Ishikawa (cell line): Measurements from ENCODE around the gene RBM19.

Experiments used
- CEBPB ChIP-seq: IDR thresholded peaks from 2 replicates; pipeline ENCODE4 v1.6.1; 2012
- CREB1 ChIP-seq: IDR thresholded peaks from 2 replicates; pipeline ENCODE4 v1.6.1; 2012; ENCODE audit warnings: low read depth
- EGR1 ChIP-seq: IDR thresholded peaks from 2 replicates; pipeline ENCODE4 v1.6.1; 2012
- EP300 ChIP-seq: IDR thresholded peaks from 2 replicates; pipeline ENCODE4 v1.6.1; 2012; ENCODE audit warnings: borderline replicate concordance
- FOXM1 ChIP-seq: IDR thresholded peaks from 2 replicates; pipeline ENCODE4 v1.6.1; 2012; ENCODE audit warnings: low read depth, borderline replicate concordance
- NFIC ChIP-seq: IDR thresholded peaks from 2 replicates; pipeline ENCODE4 v1.6.1; 2012
- RAD21 ChIP-seq: IDR thresholded peaks from 2 replicates; pipeline ENCODE4 v1.6.1; 2012; ENCODE audit warnings: low read depth
- TAF1 ChIP-seq: IDR thresholded peaks from 2 replicates; pipeline ENCODE4 v1.6.1; 2012; ENCODE audit warnings: low read depth, mild to moderate bottlenecking
- TCF12 ChIP-seq: IDR thresholded peaks from 2 replicates; pipeline ENCODE4 v1.6.1; 2012; ENCODE audit warnings: low read depth
- TEAD4 ChIP-seq: IDR thresholded peaks from 2 replicates; pipeline ENCODE4 v1.6.1; 2012
- YY1 ChIP-seq: IDR thresholded peaks from 2 replicates; pipeline ENCODE4 v1.6.1; 2012; ENCODE audit warnings: low read depth
- ZBTB7A ChIP-seq: IDR thresholded peaks from 2 replicates; pipeline ENCODE4 v1.6.1; 2012; ENCODE audit warnings: low read depth
- TF ChIP-seq, protein P1 (sequence below): IDR thresholded peaks from 2 replicates; pipeline ENCODE4 v1.6.1; 2012
- TF ChIP-seq, protein P2 (sequence below): IDR thresholded peaks from 2 replicates; pipeline ENCODE4 v1.6.1; 2012; ENCODE audit warnings: low read depth, mild to moderate bottlenecking
- TF ChIP-seq, protein P3 (sequence below): IDR thresholded peaks from 2 replicates; pipeline ENCODE4 v1.6.1; 2012

Gene RBM19

GRCh38 chr12:113880326-113880725 is 85.8 kb downstream of the RBM19 start:
- TF ChIP-seq, protein P1, sequence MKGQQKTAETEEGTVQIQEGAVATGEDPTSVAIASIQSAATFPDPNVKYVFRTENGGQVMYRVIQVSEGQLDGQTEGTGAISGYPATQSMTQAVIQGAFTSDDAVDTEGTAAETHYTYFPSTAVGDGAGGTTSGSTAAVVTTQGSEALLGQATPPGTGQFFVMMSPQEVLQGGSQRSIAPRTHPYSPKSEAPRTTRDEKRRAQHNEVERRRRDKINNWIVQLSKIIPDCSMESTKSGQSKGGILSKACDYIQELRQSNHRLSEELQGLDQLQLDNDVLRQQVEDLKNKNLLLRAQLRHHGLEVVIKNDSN, result no peak
- TF ChIP-seq CEBPB (no peak), TEAD4 (no peak), CREB1 (no peak), EP300 (no peak), YY1 (no peak), FOXM1 (no peak), TAF1 (no peak), RAD21 (no peak), EGR1 (no peak), TCF12 (no peak), ZBTB7A (no peak), NFIC (no peak)
- TF ChIP-seq, protein P2, sequence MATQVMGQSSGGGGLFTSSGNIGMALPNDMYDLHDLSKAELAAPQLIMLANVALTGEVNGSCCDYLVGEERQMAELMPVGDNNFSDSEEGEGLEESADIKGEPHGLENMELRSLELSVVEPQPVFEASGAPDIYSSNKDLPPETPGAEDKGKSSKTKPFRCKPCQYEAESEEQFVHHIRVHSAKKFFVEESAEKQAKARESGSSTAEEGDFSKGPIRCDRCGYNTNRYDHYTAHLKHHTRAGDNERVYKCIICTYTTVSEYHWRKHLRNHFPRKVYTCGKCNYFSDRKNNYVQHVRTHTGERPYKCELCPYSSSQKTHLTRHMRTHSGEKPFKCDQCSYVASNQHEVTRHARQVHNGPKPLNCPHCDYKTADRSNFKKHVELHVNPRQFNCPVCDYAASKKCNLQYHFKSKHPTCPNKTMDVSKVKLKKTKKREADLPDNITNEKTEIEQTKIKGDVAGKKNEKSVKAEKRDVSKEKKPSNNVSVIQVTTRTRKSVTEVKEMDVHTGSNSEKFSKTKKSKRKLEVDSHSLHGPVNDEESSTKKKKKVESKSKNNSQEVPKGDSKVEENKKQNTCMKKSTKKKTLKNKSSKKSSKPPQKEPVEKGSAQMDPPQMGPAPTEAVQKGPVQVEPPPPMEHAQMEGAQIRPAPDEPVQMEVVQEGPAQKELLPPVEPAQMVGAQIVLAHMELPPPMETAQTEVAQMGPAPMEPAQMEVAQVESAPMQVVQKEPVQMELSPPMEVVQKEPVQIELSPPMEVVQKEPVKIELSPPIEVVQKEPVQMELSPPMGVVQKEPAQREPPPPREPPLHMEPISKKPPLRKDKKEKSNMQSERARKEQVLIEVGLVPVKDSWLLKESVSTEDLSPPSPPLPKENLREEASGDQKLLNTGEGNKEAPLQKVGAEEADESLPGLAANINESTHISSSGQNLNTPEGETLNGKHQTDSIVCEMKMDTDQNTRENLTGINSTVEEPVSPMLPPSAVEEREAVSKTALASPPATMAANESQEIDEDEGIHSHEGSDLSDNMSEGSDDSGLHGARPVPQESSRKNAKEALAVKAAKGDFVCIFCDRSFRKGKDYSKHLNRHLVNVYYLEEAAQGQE, result no peak
- TF ChIP-seq, protein P3, sequence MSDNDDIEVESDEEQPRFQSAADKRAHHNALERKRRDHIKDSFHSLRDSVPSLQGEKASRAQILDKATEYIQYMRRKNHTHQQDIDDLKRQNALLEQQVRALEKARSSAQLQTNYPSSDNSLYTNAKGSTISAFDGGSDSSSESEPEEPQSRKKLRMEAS, result no peak

DNA sequence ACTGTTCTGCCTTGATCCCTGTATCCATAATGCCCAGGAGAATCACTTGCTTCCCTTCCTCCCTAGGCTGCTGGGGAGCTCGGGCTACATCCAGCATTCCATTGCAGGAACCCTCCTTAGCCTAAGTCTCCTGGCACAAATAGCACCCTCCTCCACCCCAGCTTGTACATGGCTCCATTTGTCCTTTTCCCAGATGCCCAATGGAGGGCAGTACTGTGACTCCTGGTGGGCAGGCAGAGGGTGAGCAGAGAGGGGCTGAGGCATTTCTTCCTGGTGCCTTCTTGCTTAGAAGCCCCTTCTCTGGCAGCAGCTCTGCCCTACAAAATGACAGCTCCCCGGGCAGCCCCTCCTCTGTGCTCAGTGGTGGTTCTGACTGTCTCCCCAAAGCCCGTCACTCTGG is 86.5 kb downstream of the RBM19 start:
- TF ChIP-seq NFIC (no peak), TEAD4 (no peak), YY1 (no peak), EP300 (no peak), CREB1 (no peak), TCF12 (no peak), ZBTB7A (no peak), RAD21 (no peak), CEBPB (no peak), EGR1 (no peak), FOXM1 (no peak), TAF1 (no peak)
- TF ChIP-seq, protein P2, result no peak
- TF ChIP-seq, protein P3, result no peak
- TF ChIP-seq, protein P1, result no peak

- TF ChIP-seq CEBPB (no peak), CREB1 (no peak), FOXM1 (no peak), NFIC (no peak), TAF1 (no peak), ZBTB7A (no peak), TEAD4 (no peak), TCF12 (no peak), YY1 (no peak), EP300 (no peak), RAD21 (no peak), EGR1 (no peak)
- TF ChIP-seq, protein P1, result no peak
- TF ChIP-seq, protein P3, result no peak
- TF ChIP-seq, protein P2, result no peak
Observed at GRCh38 chr12:113877607-113878006, 88.5 kb downstream of the RBM19 start.

DNA sequence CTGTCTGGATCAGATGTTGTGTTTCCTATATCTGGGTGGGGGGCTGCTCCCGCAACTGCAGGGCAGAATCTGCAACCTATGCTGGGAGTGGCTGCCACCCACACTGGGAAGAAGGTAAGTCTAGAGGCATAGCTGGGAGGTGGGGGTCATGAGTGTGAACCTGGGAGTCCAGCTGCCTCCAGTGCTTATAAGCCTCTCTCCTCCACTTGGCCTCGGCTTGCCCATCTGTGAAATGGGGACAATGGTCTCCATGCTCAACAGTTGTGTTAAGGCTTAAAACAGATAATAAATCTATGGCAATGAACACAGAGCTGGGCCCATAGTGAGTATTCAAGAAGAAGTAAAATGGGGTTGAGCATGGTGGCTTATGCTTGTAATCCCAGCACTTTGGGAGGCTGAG is 90.0 kb downstream of the RBM19 start:
- TF ChIP-seq EGR1 (no peak), TEAD4 (no peak)

DNA sequence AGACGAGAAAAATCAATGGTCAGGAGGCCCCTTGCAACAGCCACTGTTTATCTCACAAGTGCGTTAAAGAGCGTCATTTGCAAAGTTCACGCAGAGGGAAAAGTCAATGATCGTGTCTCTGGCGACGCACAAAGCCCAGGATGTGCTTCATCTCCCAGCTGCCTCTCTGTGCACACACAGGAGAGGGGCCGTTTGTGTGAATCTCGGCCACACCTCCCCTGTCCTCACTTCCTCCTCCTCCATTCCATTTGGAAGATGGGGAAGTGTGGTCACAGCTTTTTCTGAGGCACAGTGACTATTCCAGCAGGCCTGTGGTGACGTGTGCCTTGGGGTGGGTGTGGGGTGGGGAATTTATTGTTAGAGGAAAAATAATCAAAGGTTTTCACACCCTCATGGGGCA is 90.4 kb downstream of the RBM19 start:
- TF ChIP-seq TAF1 (no peak), TEAD4 (no peak), FOXM1 (no peak), YY1 (no peak), CREB1 (no peak), ZBTB7A (no peak), TCF12 (no peak), NFIC (no peak)
